ENCODE measurements around the gene EPOP. TPM values are rescaled to one million over a fixed set of nuclear protein-coding genes. Genes with fewer than 3 reads are reported as not detected.

The EPOP gene
- polyA plus RNA-seq (ENCODE audit: insufficient read length in 10 of 10) = under 1 TPM; 0.31 to 0.65 (median 0.51) TPM
- long read RNA-seq, donor 1, partial matches to known transcripts = 0 of 1 reads
- long read RNA-seq, donor 1, other reads (novel, unspliced or antisense) = 0 of 1 reads
- long read RNA-seq, donor 2 = 0 reads
- long read RNA-seq, donor 3 = 0 reads
- long read RNA-seq, donor 4 = 0 reads
- long read RNA-seq, donor 5 = 0 reads
- long read RNA-seq, donor 6 = 0 reads
- long read RNA-seq, donor 7, partial matches to known transcripts = 73 of 114 reads
- long read RNA-seq, donor 7, other reads (novel, unspliced or antisense) = 40 of 114 reads
- long read RNA-seq, donor 8 = 0 reads
- long read RNA-seq, donor 9 = 0 reads

- peak; percentile 66 to 90 (median 81) for DNase-seq
Measured at GRCh38 chr17:38674749-38675615, at the start of gene EPOP. Gene EPOP (minus strand): TSS chr17:38674957. CDS start chr17:38674495, 462 bp downstream.

- no peak for DNase-seq
Measured at GRCh38 chr17:38721802-38722201, 47.0 kb upstream of the EPOP start.

GRCh38 chr17:38720941-38721340 is 46.2 kb upstream of the EPOP start:
- no peak for DNase-seq

GRCh38 chr17:38719943-38720641 is 45.3 kb upstream of the EPOP start:
- DNase-seq = no peak

- DNase-seq = no peak
Measured at GRCh38 chr17:38719289-38719942, 44.7 kb upstream of the EPOP start.

GRCh38 chr17:38717139-38717745 is 42.5 kb upstream of the EPOP start:
- DNase-seq = no peak

- DNase-seq = no peak
Measured at GRCh38 chr17:38716368-38717005, 41.7 kb upstream of the EPOP start.

GRCh38 chr17:38715216-38715943 is 40.6 kb upstream of the EPOP start:
- DNase-seq = no peak

- no peak for DNase-seq
Measured at GRCh38 chr17:38713456-38714075, 38.8 kb upstream of the EPOP start.

- no peak for DNase-seq
Measured at GRCh38 chr17:38712593-38712992, 37.8 kb upstream of the EPOP start.

- no peak for DNase-seq
Measured at GRCh38 chr17:38711792-38712571, 37.2 kb upstream of the EPOP start.

- no peak for DNase-seq
Measured at GRCh38 chr17:38710985-38711384, 36.2 kb upstream of the EPOP start.

GRCh38 chr17:38710604-38710962 is 35.8 kb upstream of the EPOP start:
- DNase-seq = no peak

GRCh38 chr17:38709864-38710603 is 35.3 kb upstream of the EPOP start:
- peak in 2 of 3 donors; percentile 51 to 61 for DNase-seq

GRCh38 chr17:38709104-38709820 is 34.5 kb upstream of the EPOP start:
- DNase-seq = no peak

- DNase-seq = peak in 1 of 3 donors; percentile 2
Measured at GRCh38 chr17:38707678-38708351, 33.1 kb upstream of the EPOP start.
